Activated T-helper 1 cell treated with anti-CD3 and anti-CD28 coated beads, Interleukin-12 subunit alpha, Interleukin-12 subunit beta, Interleukin-2, Interleukin-4 antibody, amounts not matched to agents 30 ng/mL and 10 ng/mL and 1 ng/mL, durations not matched to agents 14 hours and 24 hours and 36 hours (primary cell): ENCODE measurements around the gene ARL13B. TPM values are rescaled to one million over a fixed set of nuclear protein-coding genes. Genes with fewer than 3 reads are reported as not detected.

Experiments used
- DNase-seq: peaks from one replicate; pipeline ENCODE4 v3.0.0; 2021; ENCODE audit warnings: low spot score
- H3K27ac Mint-ChIP-seq: one replicate; pipeline ENCODE4 v1.8.0; 2021; ENCODE audit warnings: mild to moderate bottlenecking, mixed read lengths
- H3K27me3 Mint-ChIP-seq: one replicate; pipeline ENCODE4 v1.8.0; 2022; ENCODE audit warnings: mild to moderate bottlenecking, moderate library complexity, mixed read lengths; ENCODE audit not compliant: insufficient read depth
- H3K36me3 Mint-ChIP-seq: one replicate; pipeline ENCODE4 v1.8.0; 2021; ENCODE audit warnings: low read depth, mixed read lengths
- H3K4me1 Mint-ChIP-seq: one replicate; pipeline ENCODE4 v1.8.0; 2021; ENCODE audit warnings: low read depth, mixed read lengths
- H3K4me3 Mint-ChIP-seq: one replicate; pipeline ENCODE4 v1.8.0; 2021; ENCODE audit warnings: mild to moderate bottlenecking, moderate library complexity, mixed read lengths
- H3K9me3 Mint-ChIP-seq: one replicate; pipeline ENCODE4 v1.8.0; 2021; ENCODE audit warnings: mixed read lengths
- intact Hi-C: fragments of 100-400 bp; cut with micrococcal nuclease; formaldehyde crosslinking; loops from one replicate; pipeline ENCODE4 v1.15.1; 2024
- total RNA-seq: library from RNA; stranded (reverse); gene quantifications from 2 replicates; pipeline ENCODE4 v1.2.3, GENCODE V29; 2022

ARL13B gene
- total RNA-seq, 1 donor from 2014 or later, result 14.7 TPM

DNA sequence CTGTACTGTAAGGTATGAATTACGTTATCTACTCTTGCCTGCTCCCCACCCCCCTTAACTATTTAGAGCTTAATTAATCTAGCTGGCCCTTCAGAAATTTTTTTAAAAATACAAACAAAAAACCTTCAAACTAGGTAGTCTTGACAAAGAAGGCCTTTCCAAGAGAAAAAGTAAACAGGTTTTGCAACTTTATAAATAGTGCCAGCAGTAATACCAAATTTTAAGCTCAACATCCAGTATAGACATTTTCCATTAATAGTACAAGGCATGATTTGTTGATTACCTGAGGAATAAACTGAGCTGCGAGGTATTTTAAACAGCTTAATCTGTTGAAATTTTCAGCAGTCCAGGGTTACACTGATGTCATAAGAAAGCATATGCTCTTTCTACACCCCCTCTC, 28.3 kb downstream of the ARL13B start:
- Mint-ChIP-seq H3K27me3 (no peaks in the 10 kb centered on the region), H3K36me3 (peaks cover 11% of the 10 kb centered on the region), H3K27ac (no peak overlapping the region), H3K4me1 (peaks cover 41% of the 10 kb centered on the region), H3K9me3 (no peaks in the 10 kb centered on the region), H3K4me3 (no peak overlapping the region)
- intact Hi-C loops, result no loop called here
- DNase-seq, result no peak

DNA sequence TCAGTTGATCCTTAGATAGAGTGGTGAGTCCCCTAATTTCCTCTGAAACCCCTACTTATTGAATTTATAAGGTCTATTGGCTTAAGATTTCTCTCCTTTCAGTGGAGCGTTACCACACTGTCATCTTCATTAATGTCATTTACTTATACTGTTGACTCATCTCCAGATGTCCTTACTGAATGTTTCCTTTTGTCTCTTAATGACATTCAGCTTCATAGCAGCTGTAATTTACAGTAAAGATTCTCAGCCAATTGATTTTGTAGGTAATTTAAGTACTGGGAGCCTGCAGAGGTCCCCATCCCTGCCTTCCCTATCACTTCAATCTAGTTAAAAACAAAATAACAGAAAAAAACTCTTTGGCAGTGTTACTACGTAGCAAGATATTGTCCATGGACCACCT, 29.7 kb downstream of the ARL13B start:
- no peak for DNase-seq
- intact Hi-C loops, result no loop called here
- Mint-ChIP-seq H3K27me3 (no peaks in the 10 kb centered on the region), H3K4me3 (no peak overlapping the region), H3K27ac (no peak overlapping the region), H3K4me1 (peaks cover 38% of the 10 kb centered on the region), H3K36me3 (peaks cover 12% of the 10 kb centered on the region), H3K9me3 (peaks cover 1% of the 10 kb centered on the region)

- DNase-seq, result no peak
- peak overlapping the region; percentile 91 for H3K27ac Mint-ChIP-seq
- H3K27me3 Mint-ChIP-seq, result no peaks in the 10 kb centered on the region
- H3K36me3 Mint-ChIP-seq, result peaks cover 15% of the 10 kb centered on the region
- H3K9me3 Mint-ChIP-seq, result peaks cover 7% of the 10 kb centered on the region
- H3K4me3 Mint-ChIP-seq, result peak overlapping the region; percentile 23
- H3K4me1 Mint-ChIP-seq, result peaks cover 44% of the 10 kb centered on the region
- intact Hi-C loops, result loop anchor here (1.0 kb wide), 4 partner anchors 31 to 58 kb away; partner anchors contain the start of genes ARL13B and DHFR2
Observed at GRCh38 chr3:94011233-94011711, 31.3 kb downstream of the ARL13B start.

DNA sequence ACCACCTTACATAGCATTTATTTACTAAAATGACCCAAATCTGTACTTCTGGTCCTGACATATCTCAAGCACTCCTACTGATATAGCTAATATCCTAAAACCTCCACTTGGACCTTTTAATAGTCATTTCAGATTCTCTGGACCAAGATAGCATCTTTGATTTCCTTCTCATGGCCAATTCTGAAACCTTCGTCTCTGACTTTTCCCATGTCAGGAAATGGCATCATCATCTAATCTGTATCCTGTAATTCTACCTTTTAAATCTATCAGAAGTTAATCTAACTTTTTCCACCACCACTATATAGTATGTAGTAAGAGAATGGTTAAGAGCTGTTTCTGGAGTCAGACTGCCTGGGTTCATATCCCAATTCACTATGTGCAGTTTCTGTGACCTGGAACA, 32.2 kb downstream of the ARL13B start:
- intact Hi-C loops, result loop anchor here (1.0 kb wide), 1 partner anchor 8 kb away; no protein-coding TSS in a partner anchor
- H3K4me3 Mint-ChIP-seq, result peak overlapping the region; percentile 6

GRCh38 chr3:94015025-94015424, 35.1 kb downstream of the ARL13B start:
- H3K4me1 Mint-ChIP-seq, result peaks cover 35% of the 10 kb centered on the region
- no peak overlapping the region for H3K4me3 Mint-ChIP-seq
- peak overlapping the region; percentile 14 for H3K27ac Mint-ChIP-seq
- peaks cover 15% of the 10 kb centered on the region for H3K36me3 Mint-ChIP-seq
- no peaks in the 10 kb centered on the region for H3K27me3 Mint-ChIP-seq
- intact Hi-C loops, result no loop called here
- peaks cover 7% of the 10 kb centered on the region for H3K9me3 Mint-ChIP-seq
- no peak for DNase-seq

More for the DNA sequence above, 32.2 kb downstream of the ARL13B start:
- peak overlapping the region; percentile 91 for H3K27ac Mint-ChIP-seq
- H3K36me3 Mint-ChIP-seq, result peaks cover 12% of the 10 kb centered on the region
- H3K27me3 Mint-ChIP-seq, result no peaks in the 10 kb centered on the region
- DNase-seq, result no peak
- H3K4me1 Mint-ChIP-seq, result peaks cover 44% of the 10 kb centered on the region
- peaks cover 7% of the 10 kb centered on the region for H3K9me3 Mint-ChIP-seq

DNA sequence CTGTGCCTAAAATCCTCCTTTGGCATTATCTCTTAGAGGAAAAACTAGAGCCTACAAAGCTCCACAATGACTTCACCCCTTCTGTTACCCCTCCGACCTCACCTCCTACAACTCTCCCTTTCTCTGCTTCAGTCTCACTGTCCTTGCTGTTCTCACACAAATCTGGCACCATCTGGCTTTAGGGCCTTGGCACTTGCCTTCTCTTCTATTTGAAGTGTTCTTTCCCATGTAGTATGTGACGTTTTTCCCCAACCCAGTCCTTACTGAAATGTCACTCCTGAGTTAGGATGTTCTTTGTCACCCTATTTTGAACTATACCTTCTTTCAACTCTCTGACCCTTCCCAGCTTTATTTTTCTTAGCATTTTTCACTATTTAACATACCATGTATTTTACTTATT, 39.7 kb downstream of the ARL13B start:
- no peak overlapping the region for H3K27ac Mint-ChIP-seq
- no peak for DNase-seq
- H3K36me3 Mint-ChIP-seq, result peaks cover 6% of the 10 kb centered on the region
- no peaks in the 10 kb centered on the region for H3K27me3 Mint-ChIP-seq
- no peak overlapping the region for H3K4me3 Mint-ChIP-seq
- peaks cover 5% of the 10 kb centered on the region for H3K9me3 Mint-ChIP-seq
- peaks cover 7% of the 10 kb centered on the region for H3K4me1 Mint-ChIP-seq
- intact Hi-C loops, result no loop called here

- DNase-seq, result no peak
- Mint-ChIP-seq H3K27ac (no peak overlapping the region), H3K27me3 (no peaks in the 10 kb centered on the region), H3K9me3 (no peaks in the 10 kb centered on the region), H3K4me1 (peaks cover under 1% of the 10 kb centered on the region), H3K36me3 (peaks cover 2% of the 10 kb centered on the region), H3K4me3 (no peak overlapping the region)
- intact Hi-C loops, result no loop called here
Observed at GRCh38 chr3:94020293-94020692, 40.3 kb downstream of the ARL13B start.

- no peak for DNase-seq
- Mint-ChIP-seq H3K4me1 (no peaks in the 10 kb centered on the region), H3K36me3 (peaks cover 2% of the 10 kb centered on the region), H3K27ac (no peak overlapping the region), H3K27me3 (no peaks in the 10 kb centered on the region), H3K4me3 (no peak overlapping the region), H3K9me3 (no peaks in the 10 kb centered on the region)
- intact Hi-C loops, result no loop called here
Observed at GRCh38 chr3:94024385-94024784, 44.4 kb downstream of the ARL13B start.

DNA sequence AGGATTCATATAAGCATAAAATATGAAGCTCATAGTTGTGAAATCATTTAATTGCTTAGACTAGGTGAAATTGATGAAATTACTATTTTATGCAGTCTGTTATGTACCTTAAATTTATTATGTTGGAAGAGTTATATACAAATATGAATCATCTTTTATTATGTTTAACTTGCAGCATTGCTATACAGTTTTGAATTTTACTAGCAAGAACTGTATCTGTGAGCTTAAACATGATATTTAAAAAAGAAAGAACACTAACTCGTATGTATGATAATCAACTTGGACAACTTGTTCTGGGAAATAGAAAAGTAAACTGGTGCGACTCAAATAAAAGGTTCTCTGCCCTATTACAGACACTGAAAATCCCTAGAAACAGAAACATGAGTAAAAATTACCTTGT, 46.7 kb downstream of the ARL13B start:
- DNase-seq, result no peak
- Mint-ChIP-seq H3K9me3 (no peaks in the 10 kb centered on the region), H3K27me3 (no peaks in the 10 kb centered on the region), H3K4me3 (no peak overlapping the region), H3K4me1 (no peaks in the 10 kb centered on the region), H3K36me3 (no peaks in the 10 kb centered on the region), H3K27ac (no peak overlapping the region)
- intact Hi-C loops, result no loop called here

DNA sequence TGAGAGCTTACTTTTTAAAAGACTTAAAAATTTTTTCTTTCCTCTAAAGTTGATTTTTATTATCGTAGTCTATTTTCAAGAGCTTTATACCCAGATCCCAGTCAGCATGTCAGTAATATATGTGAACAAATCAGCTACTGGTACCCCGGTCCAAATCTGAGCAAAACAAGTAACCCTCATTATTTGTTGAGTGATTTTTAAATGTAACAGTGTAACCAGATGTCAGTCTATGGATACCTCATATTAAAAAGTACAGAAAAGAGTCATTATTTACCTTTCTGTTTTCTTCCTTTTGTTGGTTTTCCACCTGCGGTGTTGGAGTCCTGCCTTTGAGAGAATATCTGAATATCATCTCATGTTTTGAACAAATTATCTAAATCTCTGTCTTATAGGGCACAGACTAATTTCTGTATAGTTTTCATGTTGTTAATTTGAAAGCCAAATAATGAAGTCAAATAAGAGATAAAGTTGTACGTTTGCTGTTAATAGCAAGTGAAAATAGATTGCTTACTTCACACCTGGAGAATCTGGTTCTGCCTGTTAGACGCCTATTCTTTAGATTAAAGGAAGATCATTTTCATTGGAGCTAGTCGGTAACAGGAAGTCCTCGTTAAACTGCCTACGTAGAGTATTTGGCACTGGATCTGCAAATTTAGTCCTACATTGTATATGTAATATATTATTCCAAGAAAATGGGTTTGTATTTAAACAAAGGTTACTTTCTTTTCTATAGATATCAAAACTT, 48.3 kb downstream of the ARL13B start, which contains the start of gene STX19:
Gene STX19 (minus strand): TSS at position 505 of the 745 bp plus-strand sequence. CDS start 13,328 bp downstream, outside the sequence.
- H3K27me3 Mint-ChIP-seq, result no peaks in the 10 kb centered on the region
- H3K9me3 Mint-ChIP-seq, result no peaks in the 10 kb centered on the region
- H3K27ac Mint-ChIP-seq, result no peak within 1 kb of the TSS
- H3K4me1 Mint-ChIP-seq, result no peaks in the 10 kb centered on the region
- no peak for DNase-seq
- intact Hi-C loops, result no loop called here
- no peak within 1 kb of the TSS for H3K4me3 Mint-ChIP-seq
- H3K36me3 Mint-ChIP-seq, result no peaks in the 10 kb centered on the region

DNA sequence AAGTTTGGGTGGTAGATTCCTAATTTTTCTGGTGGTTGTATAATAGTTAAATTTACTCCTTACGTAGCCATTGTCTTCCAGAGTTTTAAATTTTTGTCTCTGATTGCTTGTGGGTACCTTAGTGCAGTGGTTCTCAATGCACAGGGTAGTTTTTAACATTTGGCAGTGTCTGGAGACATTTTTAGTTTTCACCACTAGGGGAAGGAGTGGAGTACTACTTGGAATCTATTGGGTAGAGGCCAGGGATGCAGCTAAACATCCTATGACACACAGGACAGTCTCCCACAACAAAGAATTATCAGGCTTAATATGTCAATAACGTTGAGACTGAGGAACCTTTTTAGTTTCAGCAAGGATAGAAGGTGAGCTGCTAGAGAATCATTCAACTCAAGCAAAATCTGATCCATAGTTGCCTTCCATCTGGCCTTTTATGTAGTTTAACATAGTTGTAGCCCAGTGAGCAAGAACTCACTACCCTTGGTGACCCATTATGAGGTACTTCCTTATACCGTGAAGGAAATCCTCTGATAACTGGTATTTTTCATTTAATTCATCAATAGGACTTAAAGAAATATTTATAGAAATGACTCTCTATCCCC, 57.1 kb downstream of the ARL13B start:
- H3K27ac Mint-ChIP-seq, result no peak overlapping the region
- DNase-seq, result no peak
- H3K27me3 Mint-ChIP-seq, result no peaks in the 10 kb centered on the region
- no peaks in the 10 kb centered on the region for H3K4me1 Mint-ChIP-seq
- intact Hi-C loops, result no loop called here
- no peaks in the 10 kb centered on the region for H3K9me3 Mint-ChIP-seq
- H3K4me3 Mint-ChIP-seq, result no peak overlapping the region
- H3K36me3 Mint-ChIP-seq, result no peaks in the 10 kb centered on the region

DNA sequence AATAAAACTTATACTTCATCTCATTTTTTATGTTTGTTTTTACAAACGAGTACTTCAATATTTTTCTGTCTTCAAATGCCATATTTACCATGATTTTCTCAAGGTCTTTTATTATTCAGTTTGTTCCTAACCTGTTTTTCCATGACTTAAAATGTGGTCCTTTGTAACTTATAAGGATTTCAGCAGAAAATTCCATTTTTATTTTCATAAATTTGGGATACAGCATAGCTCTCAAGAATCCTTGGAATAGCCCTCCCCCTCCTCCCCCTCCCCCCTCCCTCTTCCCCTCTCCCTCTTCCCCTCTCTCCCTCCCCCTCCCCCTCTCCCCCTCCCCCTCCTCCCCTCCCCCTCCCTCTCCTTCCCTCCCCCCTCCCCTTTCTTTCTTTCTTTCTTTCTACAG, 63.3 kb downstream of the ARL13B start:
- Mint-ChIP-seq H3K36me3 (peaks cover 9% of the 10 kb centered on the region), H3K4me3 (no peak overlapping the region), H3K27me3 (no peaks in the 10 kb centered on the region), H3K27ac (no peak overlapping the region), H3K9me3 (no peaks in the 10 kb centered on the region), H3K4me1 (no peaks in the 10 kb centered on the region)
- no peak for DNase-seq
- intact Hi-C loops, result no loop called here
